A549 (cell line): ENCODE measurements around the gene IGSF5. TPM values are rescaled to one million over a fixed set of nuclear protein-coding genes. Genes with fewer than 3 reads are reported as not detected.
A peak's percentile ranks its signal among the peaks of the same experiment; 100 is the strongest.

ENCODE experiments used
- ATAC-seq, 2 experiments: fragments of 200-7000 bp in 1 of 2; fragments of >200 bp in 1 of 2; cut with Nextera tagmentation in 1 of 2; cut with Tn5 transposase in 1 of 2; 3 replicates each; pipeline versions ENCODE4 v1.8.0 to v1.9.1; 2018 to 2020; ENCODE audit warnings: mild to moderate bottlenecking in 1 of 2, moderate library complexity in 1 of 2
- CTCF ChIA-PET: fragments of 300-600 bp; sonication (Branson Sonifier 250); formaldehyde crosslinking; extraction: SDS; loops from one replicate; lab custom pipeline; 2021; ENCODE audit warnings: antibody characterized with exemption, inconsistent platforms; lab: Yijun Ruan, JAX
- POLR2A ChIA-PET: fragments of 350-600 bp; formaldehyde crosslinking; extraction: SDS; loops from one replicate; lab custom pipeline; 2021; ENCODE audit warnings: antibody characterized with exemption, inconsistent platforms; lab: Yijun Ruan, JAX
- DNase-seq, 2 experiments: peaks; one replicate each; pipeline versions ENCODE4 v3.0.0 to v3.0.0-alpha.2; 2011 to 2016; ENCODE audit warnings: low read depth in 1 of 2, low spot score in 1 of 2
- FAIRE-seq: peaks from 2 replicates; lab custom pipeline; 2011; peaks lifted over from hg19 to GRCh38; lab: Jason Lieb, UNC
- H3K27ac ChIP-seq, 2 experiments: fragments of >200 bp; sonication (Bioruptor Twin); formaldehyde crosslinking; 3 replicates each; pipeline ENCODE4 v1.5.1; 2016 to 2017
- H3K4me1 ChIP-seq: fragments of >200 bp; sonication (Bioruptor Twin); formaldehyde crosslinking; 3 replicates; pipeline ENCODE4 v1.6.1; 2016
- H3K4me2 ChIP-seq: fragments of >200 bp; sonication (Bioruptor Twin); formaldehyde crosslinking; 3 replicates; pipeline ENCODE4 v1.6.1; 2016
- H3K4me3 ChIP-seq: fragments of >200 bp; sonication (Bioruptor Twin); formaldehyde crosslinking; 3 replicates; pipeline ENCODE4 v1.5.1; 2016
- H3K9me3 ChIP-seq: fragments of >200 bp; sonication (Bioruptor Twin); formaldehyde crosslinking; 3 replicates; pipeline ENCODE4 v1.6.1; 2016
- BHLHE40 ChIP-seq: IDR thresholded peaks from 2 replicates; pipeline ENCODE4 v1.6.1; 2012; ENCODE audit warnings: low read depth, low read length, inconsistent platforms
- CBX2 ChIP-seq: fragments of 200-600 bp; sonication (generic); IDR thresholded peaks from 2 replicates; pipeline ENCODE4 v1.6.1; 2016; ENCODE audit warnings: low read depth, mild to moderate bottlenecking, borderline replicate concordance
- CEBPB ChIP-seq, 2 experiments: fragments of >200 bp in 1 of 2; sonication (Bioruptor Twin) in 1 of 2; formaldehyde crosslinking in 1 of 2; IDR thresholded peaks; 2 replicates each; pipeline ENCODE4 v1.6.1; 2012 to 2016
- CHD2 ChIP-seq: fragments of 150-350 bp; IDR thresholded peaks from 2 replicates; pipeline ENCODE4 v1.6.1; 2014; ENCODE audit warnings: low read length; ENCODE audit not compliant: partially characterized antibody
- FOSB ChIP-seq: fragments of 250-450 bp; sonication (Bioruptor Pico); IDR thresholded peaks from 2 replicates; pipeline ENCODE4 v1.5.0; 2020; ENCODE audit warnings: mild to moderate bottlenecking, moderate library complexity
- FOSL2 ChIP-seq, 2 experiments: fragments of 450-650 bp in 1 of 2; fragments of >200 bp in 1 of 2; sonication (Bioruptor Twin) in 1 of 2; formaldehyde crosslinking; IDR thresholded peaks; 2 replicates each; pipeline versions ENCODE4 v1.5.0 to v1.6.1; 2016 to 2020; ENCODE audit warnings: mild to moderate bottlenecking in 1 of 2, moderate library complexity in 1 of 2
- HOXA7 ChIP-seq: fragments of 250-450 bp; sonication (Bioruptor Pico); IDR thresholded peaks from 2 replicates; pipeline ENCODE4 v1.5.0; 2020; ENCODE audit warnings: mild to moderate bottlenecking, moderate library complexity
- HOXB5 ChIP-seq: fragments of 250-450 bp; sonication (Bioruptor Pico); IDR thresholded peaks from 2 replicates; pipeline ENCODE4 v1.5.0; 2020; ENCODE audit warnings: mild to moderate bottlenecking, moderate library complexity
- MAZ ChIP-seq: fragments of 150-350 bp; IDR thresholded peaks from 2 replicates; pipeline ENCODE4 v1.6.1; 2014; ENCODE audit warnings: antibody characterized with exemption, low read depth, low read length, borderline replicate concordance
- MYC ChIP-seq: IDR thresholded peaks from 2 replicates; pipeline ENCODE4 v1.6.1; 2012; ENCODE audit warnings: mild to moderate bottlenecking, inconsistent platforms, low read length, improper control_type of control experiment, borderline replicate concordance
- PHF8 ChIP-seq: fragments of 200-600 bp; sonication (generic); IDR thresholded peaks from 2 replicates; pipeline ENCODE4 v1.6.1; 2016; ENCODE audit warnings: low read depth, mild to moderate bottlenecking, antibody characterized with exemption, moderate library complexity, borderline replicate concordance
- RAD21 ChIP-seq, 2 experiments: fragments of >200 bp in 1 of 2; sonication (Bioruptor Twin) in 1 of 2; formaldehyde crosslinking in 1 of 2; IDR thresholded peaks in 1 of 2; conservative IDR thresholded peaks in 1 of 2; 2 replicates in 1 of 2; 3 replicates in 1 of 2; pipeline ENCODE4 v1.6.1; 2012 to 2018; ENCODE audit warnings: inconsistent platforms in 1 of 2
- SMC3 ChIP-seq: fragments of >200 bp; sonication (Bioruptor Twin); formaldehyde crosslinking; IDR thresholded peaks from 3 replicates; pipeline ENCODE4 v1.6.1; 2018; ENCODE audit warnings: inconsistent platforms
- SREBF2 ChIP-seq: fragments of 450-650 bp; IDR thresholded peaks from 2 replicates; pipeline ENCODE4 v1.6.1; 2014; ENCODE audit warnings: mild to moderate bottlenecking, moderate library complexity
- ZC3H11A ChIP-seq: fragments of 450-650 bp; IDR thresholded peaks from 2 replicates; pipeline ENCODE4 v1.6.1; 2014; ENCODE audit warnings: antibody characterized with exemption, mild to moderate bottlenecking
- WGBS: methylation state at CpG from one replicate; pipeline ENCODE4 v1.1.6; 2017; ENCODE audit errors: missing lambda C conversion rate; 5-methylcytosine and 5-hydroxymethylcytosine counted together
- polyA plus RNA-seq, 4 experiments: library from polyadenylated mRNA; depleted of rRNA in 3 of 4; stranded (reverse); fragments of >200 nt; fragmentation: RNase III in 1 of 4; extraction: RNeasy Plus Mini Kit Qiagen cat#74134 plus additional on column Dnase treatment in 1 of 4; gene quantifications; 2 replicates in 3 of 4; 3 replicates in 1 of 4; pipeline ENCODE4 v1.2.3, GENCODE V29; 2011 to 2017
- TF ChIP-seq, protein P1 (sequence below): fragments of >200 bp; sonication (Bioruptor Twin); formaldehyde crosslinking; IDR thresholded peaks from 3 replicates; pipeline ENCODE4 v1.5.1; 2016
- TF ChIP-seq, protein P2 (sequence below): IDR thresholded peaks from 2 replicates; pipeline ENCODE4 v1.6.1; 2012
- TF ChIP-seq, protein P3 (sequence below): fragments of >200 bp; sonication (Bioruptor Twin); formaldehyde crosslinking; IDR thresholded peaks from 3 replicates; pipeline ENCODE4 v1.6.1; 2016
- TF ChIP-seq, protein P4 (sequence below): IDR thresholded peaks from 2 replicates; pipeline ENCODE4 v1.6.1; 2012

IGSF5 gene
- polyA plus RNA-seq, 2 of the 4 experiments (the other 2 are of a cell fraction), result not detected

DNA sequence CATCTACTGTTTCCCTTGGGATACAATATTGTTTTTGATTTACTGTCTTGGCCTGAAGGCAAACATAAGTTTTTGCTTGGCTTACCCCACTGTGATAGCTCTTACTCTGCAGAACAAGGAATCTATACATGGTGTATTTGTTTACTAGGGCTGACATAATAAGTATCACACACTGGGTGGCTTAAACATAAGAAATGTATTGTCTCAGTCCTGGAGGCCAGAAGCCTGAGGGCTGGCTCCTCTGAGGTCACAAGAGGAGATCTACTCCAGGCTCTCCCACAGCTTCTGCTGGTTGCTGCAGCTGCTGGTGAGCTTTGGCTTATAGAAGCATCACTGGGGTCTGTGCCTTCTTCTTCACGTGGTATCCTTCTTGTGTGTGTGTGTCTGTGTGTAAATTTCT, 30.7 kb upstream of the IGSF5 start:
- 38% methylated on average over 1 of the region's 1 CpG for WGBS

DNA sequence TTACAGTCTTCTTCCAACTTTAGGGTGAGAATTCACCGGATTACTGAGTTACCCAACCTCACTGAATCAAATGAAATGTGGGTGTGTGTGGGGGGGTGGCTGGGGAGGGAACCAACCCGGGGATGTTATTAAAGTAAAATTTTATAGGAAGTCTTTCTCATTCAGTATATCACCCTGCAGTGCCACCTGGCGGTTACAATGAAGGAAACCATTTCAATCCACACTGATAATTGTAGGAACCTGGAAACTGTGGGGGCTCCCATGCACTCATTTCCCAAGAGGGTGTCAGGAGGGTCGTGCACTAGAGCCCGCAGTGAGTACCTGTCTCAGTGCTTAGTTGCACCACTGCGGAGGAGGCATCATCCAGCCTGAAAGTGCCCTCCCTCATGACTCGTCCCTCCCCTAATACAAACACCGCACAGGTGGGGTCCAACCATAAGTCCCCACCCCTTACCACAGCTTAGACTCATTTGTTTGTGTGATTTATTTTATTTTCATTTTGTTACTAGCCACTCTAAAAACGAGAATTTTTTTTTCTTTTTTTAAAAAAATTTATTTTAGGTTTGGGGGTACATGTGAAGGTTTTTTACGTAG, 29.1 kb upstream of the IGSF5 start:
- TF ChIP-seq RAD21 (conservative IDR thresholded peaks at IDR 0.05 in 1 of 2, IDR thresholded peaks at IDR 0.05 in 1 of 2) (peak; percentile 66 to 78), SMC3 (peak; percentile 83), FOSB (no peak)
- TF ChIP-seq, protein P1, sequence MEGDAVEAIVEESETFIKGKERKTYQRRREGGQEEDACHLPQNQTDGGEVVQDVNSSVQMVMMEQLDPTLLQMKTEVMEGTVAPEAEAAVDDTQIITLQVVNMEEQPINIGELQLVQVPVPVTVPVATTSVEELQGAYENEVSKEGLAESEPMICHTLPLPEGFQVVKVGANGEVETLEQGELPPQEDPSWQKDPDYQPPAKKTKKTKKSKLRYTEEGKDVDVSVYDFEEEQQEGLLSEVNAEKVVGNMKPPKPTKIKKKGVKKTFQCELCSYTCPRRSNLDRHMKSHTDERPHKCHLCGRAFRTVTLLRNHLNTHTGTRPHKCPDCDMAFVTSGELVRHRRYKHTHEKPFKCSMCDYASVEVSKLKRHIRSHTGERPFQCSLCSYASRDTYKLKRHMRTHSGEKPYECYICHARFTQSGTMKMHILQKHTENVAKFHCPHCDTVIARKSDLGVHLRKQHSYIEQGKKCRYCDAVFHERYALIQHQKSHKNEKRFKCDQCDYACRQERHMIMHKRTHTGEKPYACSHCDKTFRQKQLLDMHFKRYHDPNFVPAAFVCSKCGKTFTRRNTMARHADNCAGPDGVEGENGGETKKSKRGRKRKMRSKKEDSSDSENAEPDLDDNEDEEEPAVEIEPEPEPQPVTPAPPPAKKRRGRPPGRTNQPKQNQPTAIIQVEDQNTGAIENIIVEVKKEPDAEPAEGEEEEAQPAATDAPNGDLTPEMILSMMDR, result peak; percentile 58
- H3K27ac ChIP-seq, result no peak overlapping the region
- ChIA-PET POLR2A (no interaction called here), CTCF (interaction anchor here (0.7 to 16.0 kb wide), 22 partner anchors 9 to 272 kb away, joined by 3 to 176 read pairs (median 4); no protein-coding TSS in a partner anchor)
- no peaks in the 10 kb centered on the region for H3K9me3 ChIP-seq
- peak; percentile 8 to 36 for DNase-seq
- H3K4me2 ChIP-seq, result 0 out of 3 replicates have a peak overlapping the region, but pooled peaks have one; percentile 24
- 0 out of 3 replicates have a peak, but pooled peaks cover 4% of the 10 kb centered on the region for H3K4me1 ChIP-seq
- 27% methylated on average over 10 of the region's 10 CpGs for WGBS
- no peak overlapping the region for H3K4me3 ChIP-seq
- ATAC-seq, result peak; percentile 39 to 54; a peak in 2 of 6 replicates
- no peak for FAIRE-seq

More for the DNA sequence above, 30.7 kb upstream of the IGSF5 start:
- ATAC-seq, result no peak
- TF ChIP-seq FOSL2 (IDR thresholded peaks at IDR 0.05) (no peak), FOSL2 (CRISPR knock-in tag; IDR thresholded peaks at IDR 0.05) (no peak), ZC3H11A (no peak), BHLHE40 (no peak), HOXA7 (CRISPR knock-in tag) (no peak), MAZ (no peak), CHD2 (no peak), CEBPB (IDR thresholded peaks at IDR 0.05) (no peak), SREBF2 (no peak), SMC3 (no peak)
- TF ChIP-seq, protein P2, sequence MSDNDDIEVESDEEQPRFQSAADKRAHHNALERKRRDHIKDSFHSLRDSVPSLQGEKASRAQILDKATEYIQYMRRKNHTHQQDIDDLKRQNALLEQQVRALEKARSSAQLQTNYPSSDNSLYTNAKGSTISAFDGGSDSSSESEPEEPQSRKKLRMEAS, result no peak
- TF ChIP-seq, protein P3, sequence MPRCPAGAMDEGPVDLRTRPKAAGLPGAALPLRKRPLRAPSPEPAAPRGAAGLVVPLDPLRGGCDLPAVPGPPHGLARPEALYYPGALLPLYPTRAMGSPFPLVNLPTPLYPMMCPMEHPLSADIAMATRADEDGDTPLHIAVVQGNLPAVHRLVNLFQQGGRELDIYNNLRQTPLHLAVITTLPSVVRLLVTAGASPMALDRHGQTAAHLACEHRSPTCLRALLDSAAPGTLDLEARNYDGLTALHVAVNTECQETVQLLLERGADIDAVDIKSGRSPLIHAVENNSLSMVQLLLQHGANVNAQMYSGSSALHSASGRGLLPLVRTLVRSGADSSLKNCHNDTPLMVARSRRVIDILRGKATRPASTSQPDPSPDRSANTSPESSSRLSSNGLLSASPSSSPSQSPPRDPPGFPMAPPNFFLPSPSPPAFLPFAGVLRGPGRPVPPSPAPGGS, result no peak
- TF ChIP-seq, protein P4, sequence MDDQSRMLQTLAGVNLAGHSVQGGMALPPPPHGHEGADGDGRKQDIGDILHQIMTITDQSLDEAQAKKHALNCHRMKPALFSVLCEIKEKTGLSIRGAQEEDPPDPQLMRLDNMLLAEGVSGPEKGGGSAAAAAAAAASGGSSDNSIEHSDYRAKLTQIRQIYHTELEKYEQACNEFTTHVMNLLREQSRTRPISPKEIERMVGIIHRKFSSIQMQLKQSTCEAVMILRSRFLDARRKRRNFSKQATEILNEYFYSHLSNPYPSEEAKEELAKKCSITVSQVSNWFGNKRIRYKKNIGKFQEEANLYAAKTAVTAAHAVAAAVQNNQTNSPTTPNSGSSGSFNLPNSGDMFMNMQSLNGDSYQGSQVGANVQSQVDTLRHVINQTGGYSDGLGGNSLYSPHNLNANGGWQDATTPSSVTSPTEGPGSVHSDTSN, result no peak
- CTCF ChIA-PET, result interaction anchor here (1.4 to 16.0 kb wide), 3 partner anchors 12 to 197 kb away, joined by 3 to 176 read pairs (median 4); no protein-coding TSS in a partner anchor
- POLR2A ChIA-PET, result no interaction called here
- Histone ChIP-seq H3K4me3 (no peak overlapping the region), H3K9me3 (no peaks in the 10 kb centered on the region), H3K27ac (peak overlapping the region in 1 of 2 experiments; percentile 45; a peak in 1 of 6 replicates), H3K4me2 (no peak overlapping the region), H3K4me1 (0 out of 3 replicates have a peak, but pooled peaks cover 4% of the 10 kb centered on the region)
- no peak for DNase-seq
- FAIRE-seq, result no peak

DNA sequence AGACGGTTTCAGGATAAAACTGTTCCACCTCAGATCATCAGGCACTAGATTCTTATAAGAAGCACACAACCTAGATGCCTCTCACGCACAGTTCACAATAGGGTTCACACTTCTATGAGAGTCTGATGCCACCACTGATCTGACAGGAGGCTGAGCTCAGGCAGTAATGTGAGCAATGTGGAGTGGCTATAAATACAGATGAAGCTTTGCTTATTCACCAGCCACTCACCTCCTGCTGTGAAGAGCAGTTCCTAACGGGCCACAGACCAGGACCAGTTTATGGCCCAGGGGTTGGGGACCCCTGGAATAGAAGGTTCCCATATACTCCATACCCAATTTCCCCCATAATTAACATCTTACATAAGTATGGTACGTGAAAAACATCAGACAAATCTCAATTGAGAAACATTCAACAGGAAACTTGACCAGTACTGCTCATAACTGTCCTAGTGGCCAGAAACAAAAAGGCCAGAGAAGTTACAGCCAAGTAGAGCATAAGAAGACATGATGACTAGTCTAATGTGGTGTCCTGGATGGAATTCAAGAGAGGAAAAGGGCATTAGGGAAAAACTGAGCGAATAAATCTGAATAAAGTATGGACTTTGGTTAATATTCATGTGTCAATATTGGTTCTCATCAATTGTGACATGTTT, 24.7 kb upstream of the IGSF5 start:
- TF ChIP-seq ZC3H11A (no peak), CBX2 (no peak), PHF8 (no peak), FOSB (no peak), CEBPB (IDR thresholded peaks at IDR 0.05) (no peak), MYC (no peak), HOXB5 (CRISPR knock-in tag) (no peak)
- TF ChIP-seq, protein P1, result no peak
- TF ChIP-seq, protein P4, result no peak
- H3K9me3 ChIP-seq, result no peaks in the 10 kb centered on the region
- POLR2A ChIA-PET, result no interaction called here
- no peak overlapping the region for H3K4me2 ChIP-seq
- FAIRE-seq (no peak), ATAC-seq (peak; percentile 49 to 70; a peak in 2 of 6 replicates), DNase-seq (peak in 1 of 2 experiments; percentile 12)
- H3K4me1 ChIP-seq, result 0 out of 3 replicates have a peak, but pooled peaks cover 4% of the 10 kb centered on the region
- no peak overlapping the region for H3K27ac ChIP-seq
- CTCF ChIA-PET, result interaction anchor here (16.0 kb wide), 1 partner anchor 203 kb away, joined by 176 read pairs; no protein-coding TSS in a partner anchor
- no peak overlapping the region for H3K4me3 ChIP-seq
- WGBS, result 24% methylated on average over 5 of the region's 5 CpGs
